ENCODE results near the gene PSPN.
"Not testable (repeated sequence)": the region's sequence is repeated elsewhere in the genome, so short reads cannot be mapped to it uniquely, and the experiment has no call there.

The PSPN gene

DNA sequence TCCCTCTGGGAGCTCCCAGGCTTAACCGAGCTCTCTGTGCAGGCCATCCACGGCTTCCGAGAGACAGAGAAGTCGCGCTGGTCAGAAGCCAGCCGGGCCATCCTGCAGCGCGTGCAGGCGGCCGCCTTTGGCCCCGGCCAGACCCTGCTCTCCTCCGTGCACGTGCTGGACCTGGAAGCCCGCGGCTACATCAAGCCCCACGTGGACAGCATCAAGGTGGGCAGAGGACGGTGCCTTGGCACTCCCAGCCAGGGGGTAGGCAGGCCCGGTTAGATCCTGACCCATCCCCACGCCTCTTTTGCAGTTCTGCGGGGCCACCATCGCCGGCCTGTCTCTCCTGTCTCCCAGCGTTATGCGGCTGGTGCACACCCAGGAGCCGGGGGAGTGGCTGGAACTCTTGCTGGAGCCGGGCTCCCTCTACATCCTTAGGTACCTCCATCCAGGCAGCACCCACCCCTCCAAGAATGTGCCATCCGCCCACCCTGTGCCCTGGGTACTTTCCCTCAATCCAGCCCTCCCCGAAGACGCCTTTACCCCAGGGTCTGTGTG, 1.5 kb downstream of the PSPN start:
- DNase-seq, result no peak

DNA sequence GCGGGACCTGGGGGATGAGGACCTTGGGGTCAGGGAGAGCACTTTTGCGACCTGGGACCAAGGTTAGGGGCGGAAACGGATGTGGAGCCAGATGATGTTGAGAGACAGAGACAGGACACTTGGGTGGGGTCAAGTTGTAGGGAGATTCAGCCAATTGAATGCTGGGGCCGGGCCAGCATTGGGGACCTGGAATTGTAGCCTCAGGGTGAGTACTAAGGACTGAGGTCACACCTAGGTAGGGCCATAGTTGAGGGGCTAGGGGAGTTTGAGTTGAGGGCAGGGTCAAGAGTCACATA, 2.0 kb downstream of the PSPN start:
- DNase-seq, result peak in 1 of 51 donors; percentile 16

GRCh38 chr19:6373096-6373812, 2.5 kb downstream of the PSPN start:
- DNase-seq, result peak; percentile 73 to 99 (median 94)

GRCh38 chr19:6372594-6373095, 3.1 kb downstream of the PSPN start, which contains the start of gene ALKBH7:
Gene ALKBH7 (plus strand): TSS chr19:6372794. CDS start chr19:6372821, 27 bp downstream.
- DNase-seq, result peak; percentile 78 to 99 (median 95)

- DNase-seq, result no peak
These were observed 11.4 kb downstream of the PSPN start for GRCh38 chr19:6364353-6364752.

DNA sequence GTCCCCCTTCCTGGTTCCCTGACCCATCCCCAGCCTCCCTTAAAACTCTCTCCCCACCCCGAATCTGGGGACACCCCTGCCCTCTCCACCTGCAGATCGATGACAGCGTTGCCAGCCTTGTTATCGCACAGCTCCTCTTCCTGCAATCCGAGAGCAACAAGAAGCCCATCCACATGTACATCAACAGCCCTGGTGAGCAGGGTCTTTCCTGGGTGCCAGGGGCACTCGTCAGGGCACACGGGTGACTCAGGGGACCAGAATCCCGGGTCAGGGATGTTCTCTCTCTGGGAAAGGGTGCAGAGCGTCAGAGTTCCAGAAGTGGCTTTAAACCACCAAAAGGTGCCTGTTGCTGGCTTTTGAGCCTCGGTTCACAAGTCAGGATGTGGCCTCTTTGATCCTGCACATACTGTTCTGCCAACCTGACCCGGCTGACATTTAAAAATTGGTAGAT, 13.4 kb downstream of the PSPN start:
- DNase-seq, result no peak

GRCh38 chr19:6362027-6362350, 13.7 kb downstream of the PSPN start:
- DNase-seq, result peak in 3 of 51 donors; percentile 21 to 37 (median 28)

GRCh38 chr19:6360857-6361216, 14.9 kb downstream of the PSPN start:
- not testable (repeated sequence) for DNase-seq

DNA sequence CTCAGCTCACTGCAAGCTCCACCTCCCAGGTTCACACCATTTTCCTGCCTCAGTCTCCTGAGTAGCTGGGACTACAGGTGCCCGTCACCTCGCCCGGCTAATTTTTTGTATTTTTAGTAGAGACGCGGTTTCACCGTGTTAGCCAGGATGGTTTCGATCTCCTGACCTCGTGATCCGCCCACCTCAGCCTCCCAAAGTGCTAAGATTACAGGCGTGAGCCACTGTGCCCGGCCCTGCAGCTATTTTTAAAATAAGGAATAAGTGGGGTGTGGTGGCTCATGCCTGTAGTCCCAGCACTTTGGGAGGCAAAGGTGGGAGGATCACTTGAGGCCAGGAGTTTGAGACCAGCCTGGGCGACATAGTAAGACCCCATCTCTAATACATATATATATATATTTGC, 15.3 kb downstream of the PSPN start:
- not testable (repeated sequence) for DNase-seq

- DNase-seq, result no peak
These were observed 16.0 kb downstream of the PSPN start for GRCh38 chr19:6359568-6360341.

DNA sequence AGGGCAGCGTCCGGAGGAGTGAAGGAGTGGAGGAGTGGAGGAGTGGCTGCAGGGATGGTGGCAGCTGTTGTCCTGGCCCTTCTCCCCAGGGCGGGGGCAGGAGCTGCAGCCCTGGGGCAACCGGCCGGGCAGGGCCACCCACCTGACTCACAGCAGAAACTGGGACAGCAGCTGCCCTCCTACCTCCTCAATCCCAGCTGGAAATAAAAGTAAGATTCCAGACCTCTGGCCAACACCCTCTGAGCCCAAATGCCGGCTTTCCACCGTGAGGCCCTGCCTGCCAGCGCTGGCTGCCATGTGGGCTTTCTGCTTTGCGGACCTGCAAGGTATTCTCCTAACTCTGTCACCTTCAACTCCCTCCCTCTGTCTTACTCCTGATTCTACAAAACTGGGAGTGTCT, 17.7 kb downstream of the PSPN start:
- DNase-seq, result no peak

DNA sequence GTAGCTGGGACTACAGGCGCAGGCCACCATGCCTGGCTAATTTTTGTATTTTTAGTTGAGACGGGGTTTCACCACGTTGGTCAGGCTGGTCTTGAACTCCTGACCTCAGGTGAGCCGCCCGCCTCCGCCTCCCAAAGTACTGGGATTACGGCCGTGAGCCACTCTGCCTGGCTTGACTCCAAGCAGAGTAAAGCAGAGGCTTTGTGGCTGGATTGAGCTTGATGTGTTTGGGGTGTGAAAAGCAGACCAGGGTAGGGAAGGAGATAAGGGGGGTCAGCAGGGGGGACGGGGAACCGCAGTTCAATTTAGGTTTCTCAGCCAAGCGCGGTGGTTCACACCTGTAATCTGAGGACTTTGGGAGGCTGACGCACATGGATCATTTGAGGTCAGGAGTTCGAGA, 18.6 kb downstream of the PSPN start:
- no peak for DNase-seq

DNA sequence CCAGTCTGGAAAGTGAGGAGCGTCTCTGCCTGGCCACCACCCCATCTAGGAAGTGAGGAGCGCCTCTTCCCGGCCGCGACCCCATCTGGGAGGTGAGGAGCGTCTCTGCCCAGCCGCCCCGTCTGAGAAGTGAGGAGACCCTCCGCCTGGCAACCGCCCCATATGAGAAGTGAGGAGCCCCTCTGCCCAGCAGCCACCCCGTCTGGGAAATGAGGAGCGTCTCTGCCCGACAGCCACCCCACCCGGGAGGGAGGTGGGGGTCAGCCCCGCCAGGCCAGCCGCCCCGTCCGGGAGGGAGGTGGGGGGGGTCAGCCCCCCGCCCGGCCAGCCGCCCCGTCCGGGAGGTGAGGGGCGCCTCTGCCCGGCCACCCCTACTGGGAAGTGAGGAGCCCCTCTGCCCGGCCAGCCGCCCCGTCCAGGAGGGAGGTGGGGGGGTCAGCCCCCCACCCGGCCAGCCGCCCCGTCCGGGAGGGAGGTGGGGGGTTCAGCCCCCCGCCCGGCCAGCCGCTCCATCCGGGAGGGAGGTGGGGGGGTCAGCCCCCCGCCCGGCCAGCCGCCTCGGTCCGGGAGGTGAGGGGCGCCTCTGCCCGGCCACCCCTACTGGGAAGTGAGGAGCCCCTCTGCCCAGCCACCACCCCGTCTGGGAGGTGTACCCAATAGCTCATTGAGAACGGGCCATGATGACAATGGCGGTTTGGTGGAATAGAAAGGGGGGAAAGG, 20.3 kb downstream of the PSPN start:
- DNase-seq, result not testable (repeated sequence)

DNA sequence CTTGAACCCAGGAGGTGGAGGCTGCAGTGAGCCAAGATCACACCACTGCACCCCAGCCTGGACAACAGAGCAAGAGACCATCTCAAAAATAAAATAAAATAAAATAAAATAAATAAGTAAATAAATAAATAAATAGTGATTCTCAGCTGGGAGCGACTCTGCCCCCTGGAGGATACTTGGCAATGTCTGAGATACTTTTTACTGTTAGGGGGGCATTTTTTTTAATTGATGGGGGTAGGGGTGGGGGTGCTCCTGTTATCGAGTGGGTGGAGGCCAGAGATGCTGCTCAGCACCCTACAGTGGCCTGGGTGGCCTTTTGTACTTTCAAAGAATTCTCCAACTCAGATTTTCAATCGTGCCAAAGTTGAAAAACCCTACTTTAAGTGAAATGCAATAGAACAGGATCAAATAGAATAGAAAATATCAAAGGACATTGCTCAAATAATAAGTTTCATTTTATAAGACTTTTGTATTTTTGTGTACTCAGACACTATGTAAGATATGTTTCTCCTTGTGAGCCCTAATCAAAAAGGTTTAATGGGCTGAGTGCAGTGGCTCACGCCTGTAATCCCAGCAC, 21.5 kb downstream of the PSPN start:
- no peak for DNase-seq

GRCh38 chr19:6352381-6353165, 23.2 kb downstream of the PSPN start:
- DNase-seq, result no peak

GRCh38 chr19:6350688-6351087, 25.0 kb downstream of the PSPN start:
- no peak for DNase-seq

- not testable (repeated sequence) for DNase-seq
These were observed 26.5 kb downstream of the PSPN start for GRCh38 chr19:6349271-6349670.

- no peak for DNase-seq
These were observed 32.3 kb downstream of the PSPN start for GRCh38 chr19:6343462-6343861.

DNA sequence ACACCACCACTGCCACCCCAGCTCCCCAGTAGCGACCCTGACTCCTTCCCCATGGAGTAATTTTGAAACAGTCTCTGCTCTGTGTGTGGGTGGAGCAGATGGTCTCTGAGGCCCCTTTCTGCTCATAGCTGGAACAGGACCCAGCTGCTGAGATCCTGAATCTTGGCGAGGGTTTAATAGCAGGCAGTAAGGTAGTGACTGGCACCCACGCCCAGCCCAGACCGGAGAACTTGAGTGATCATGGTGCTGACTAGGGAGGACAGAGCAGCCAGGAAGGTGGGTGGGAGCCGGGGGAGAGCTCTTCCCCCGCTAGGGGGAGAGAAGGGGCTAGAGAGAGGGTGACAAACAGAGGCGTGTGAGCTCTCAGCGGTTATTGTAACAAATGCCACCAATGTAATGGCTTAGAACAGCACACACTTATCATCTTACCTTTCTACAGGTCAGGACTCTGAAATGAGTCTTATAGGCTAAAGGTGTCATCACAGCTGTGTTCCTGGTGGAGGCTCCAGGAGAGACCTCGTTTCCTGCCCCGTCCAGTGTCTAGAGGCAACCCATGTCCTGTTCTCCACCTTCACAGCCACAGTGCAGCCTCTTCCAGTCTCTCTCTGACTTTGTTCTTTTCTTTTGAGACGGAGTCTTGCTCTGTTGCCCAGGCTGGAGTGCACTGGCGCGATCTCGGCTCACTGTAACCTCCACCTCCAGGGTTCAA, 35.1 kb downstream of the PSPN start:
- DNase-seq, result peak in 1 of 51 donors; percentile 3
